Measurements from ENCODE around the gene LEMD3. TPM values are rescaled to one million over a fixed set of nuclear protein-coding genes. Genes with fewer than 3 reads are reported as not detected.

The LEMD3 gene
- total RNA-seq, 4 donors from 2014 or later = 17.9 to 51.7 (median 44.3) TPM

GRCh38 chr12:65252515-65252914 lies 83.1 kb downstream of the LEMD3 start:
- H3K27me3 ChIP-seq = no peaks in the 10 kb centered on the region
- no peaks in the 10 kb centered on the region for H3K4me1 ChIP-seq
- no peaks in the 10 kb centered on the region for H3K36me3 ChIP-seq
- TF ChIP-seq POLR2A (IDR thresholded peaks at IDR 0.05) (no peak), CTCF (IDR thresholded peaks at IDR 0.05) (no peak)
- no peaks in the 10 kb centered on the region for H3K9me3 ChIP-seq
- no peak overlapping the region for H3K4me3 ChIP-seq
- DNase-seq = no peak
- no peak overlapping the region for H3K27ac ChIP-seq

- TF ChIP-seq CTCF (IDR thresholded peaks at IDR 0.05) (no peak), POLR2A (IDR thresholded peaks at IDR 0.05) (no peak)
- no peak overlapping the region for H3K27ac ChIP-seq
- H3K4me1 ChIP-seq = no peaks in the 10 kb centered on the region
- no peak overlapping the region for H3K4me3 ChIP-seq
- no peaks in the 10 kb centered on the region for H3K36me3 ChIP-seq
- DNase-seq = no peak
- no peaks in the 10 kb centered on the region for H3K9me3 ChIP-seq
- no peaks in the 10 kb centered on the region for H3K27me3 ChIP-seq
Measured at GRCh38 chr12:65257986-65258385, 88.6 kb downstream of the LEMD3 start.

GRCh38 chr12:65259501-65259900 lies 90.1 kb downstream of the LEMD3 start:
- H3K4me1 ChIP-seq = no peaks in the 10 kb centered on the region

GRCh38 chr12:65263777-65264176 lies 94.4 kb downstream of the LEMD3 start:
- Histone ChIP-seq H3K36me3 (no peaks in the 10 kb centered on the region), H3K9me3 (no peaks in the 10 kb centered on the region), H3K27ac (no peak overlapping the region), H3K4me3 (no peak overlapping the region), H3K4me1 (no peaks in the 10 kb centered on the region), H3K27me3 (no peaks in the 10 kb centered on the region)
- TF ChIP-seq POLR2A (IDR thresholded peaks at IDR 0.05) = no peak
- TF ChIP-seq CTCF (IDR thresholded peaks at IDR 0.05) = no peak
- no peak for DNase-seq

More at GRCh38 chr12:65259501-65259900, 90.1 kb downstream of the LEMD3 start:
- H3K36me3 ChIP-seq = no peaks in the 10 kb centered on the region
- H3K27ac ChIP-seq = no peak overlapping the region
- DNase-seq = no peak
- no peaks in the 10 kb centered on the region for H3K9me3 ChIP-seq
- no peaks in the 10 kb centered on the region for H3K27me3 ChIP-seq
- TF ChIP-seq CTCF (IDR thresholded peaks at IDR 0.05) (no peak), POLR2A (IDR thresholded peaks at IDR 0.05) (no peak)
- no peak overlapping the region for H3K4me3 ChIP-seq

- no peak overlapping the region for H3K4me3 ChIP-seq
- H3K27ac ChIP-seq = no peak overlapping the region
- no peaks in the 10 kb centered on the region for H3K9me3 ChIP-seq
- TF ChIP-seq POLR2A (IDR thresholded peaks at IDR 0.05) = no peak
- no peak for TF ChIP-seq CTCF (IDR thresholded peaks at IDR 0.05)
- DNase-seq = no peak
- H3K4me1 ChIP-seq = no peaks in the 10 kb centered on the region
- no peaks in the 10 kb centered on the region for H3K36me3 ChIP-seq
- H3K27me3 ChIP-seq = no peaks in the 10 kb centered on the region
Measured at GRCh38 chr12:65266408-65266807, 97.0 kb downstream of the LEMD3 start.

- Histone ChIP-seq H3K27me3 (no peaks in the 10 kb centered on the region), H3K27ac (no peak overlapping the region), H3K4me1 (no peaks in the 10 kb centered on the region), H3K9me3 (no peaks in the 10 kb centered on the region), H3K4me3 (no peak overlapping the region), H3K36me3 (no peaks in the 10 kb centered on the region)
- no peak for TF ChIP-seq CTCF (IDR thresholded peaks at IDR 0.05)
- no peak for TF ChIP-seq POLR2A (IDR thresholded peaks at IDR 0.05)
- no peak for DNase-seq
Measured at GRCh38 chr12:65269603-65270002, 100.2 kb downstream of the LEMD3 start.

Measured in Peyer's patch (tissue), 4 donors.